Tibial nerve (tissue), 4 donors: ENCODE measurements around the gene BST1.

Experiments
- EP300 ChIP-seq, 2 donors: sonication (generic); formaldehyde crosslinking; IDR thresholded peaks; one replicate each; pipeline ENCODE4 v1.6.1; 2017; ENCODE audit warnings: antibody characterized with exemption in 2 of 2, mild to moderate bottlenecking in 1 of 2
- POLR2A ChIP-seq, 2 donors: fragments of 450-650 bp; IDR thresholded peaks; one replicate each; pipeline ENCODE4 v1.6.1; 2017; ENCODE audit warnings: antibody characterized with exemption in 2 of 2, mild to moderate bottlenecking in 2 of 2, moderate library complexity in 2 of 2
- TF ChIP-seq, protein P1 (sequence below), 5 experiments: fragments of 200-600 bp in 3 of 5; fragments of 450-650 bp in 2 of 5; sonication (generic) in 3 of 5; IDR thresholded peaks; one replicate each; pipeline ENCODE4 v1.5.1; 2016 to 2019; ENCODE audit warnings: antibody characterized with exemption in 5 of 5, mild to moderate bottlenecking in 3 of 5, moderate library complexity in 2 of 5

DNA sequence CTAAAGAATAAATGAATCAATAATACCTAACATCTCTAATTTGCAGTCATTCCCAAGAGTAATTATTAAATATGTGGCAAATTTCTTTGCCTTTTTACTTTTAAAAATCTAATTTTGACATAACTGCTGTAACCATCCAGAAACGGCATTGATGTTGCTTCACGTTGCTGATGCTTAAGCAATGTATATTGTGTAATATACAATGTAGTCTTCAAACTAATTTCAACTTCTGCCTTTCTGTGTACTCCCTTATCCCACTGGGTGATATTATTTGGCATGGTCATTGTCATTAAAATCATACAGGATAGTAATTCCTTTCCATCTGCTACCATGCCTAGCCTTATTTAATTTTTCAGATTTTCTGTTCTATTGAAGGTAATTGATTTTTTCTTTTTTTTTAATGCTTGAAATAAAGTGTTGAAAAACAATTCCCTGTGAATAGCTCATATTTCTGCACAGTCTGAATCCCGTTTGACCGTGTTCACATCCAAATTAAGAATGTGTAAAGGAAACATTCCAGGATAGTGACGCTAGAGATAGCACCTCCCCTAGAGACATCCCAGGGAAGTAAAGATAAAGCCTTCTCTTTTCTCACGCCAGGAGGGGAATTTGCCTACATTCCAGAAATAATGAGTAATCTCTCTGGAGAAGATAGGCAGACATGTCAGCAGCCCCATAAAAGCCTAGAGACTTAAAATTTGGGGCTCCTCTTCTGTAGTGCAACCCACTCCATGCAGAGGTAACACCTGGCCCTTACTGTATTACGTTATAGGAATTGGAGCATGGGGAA lies 12.7 kb upstream of the BST1 start:
- TF ChIP-seq, protein P1, sequence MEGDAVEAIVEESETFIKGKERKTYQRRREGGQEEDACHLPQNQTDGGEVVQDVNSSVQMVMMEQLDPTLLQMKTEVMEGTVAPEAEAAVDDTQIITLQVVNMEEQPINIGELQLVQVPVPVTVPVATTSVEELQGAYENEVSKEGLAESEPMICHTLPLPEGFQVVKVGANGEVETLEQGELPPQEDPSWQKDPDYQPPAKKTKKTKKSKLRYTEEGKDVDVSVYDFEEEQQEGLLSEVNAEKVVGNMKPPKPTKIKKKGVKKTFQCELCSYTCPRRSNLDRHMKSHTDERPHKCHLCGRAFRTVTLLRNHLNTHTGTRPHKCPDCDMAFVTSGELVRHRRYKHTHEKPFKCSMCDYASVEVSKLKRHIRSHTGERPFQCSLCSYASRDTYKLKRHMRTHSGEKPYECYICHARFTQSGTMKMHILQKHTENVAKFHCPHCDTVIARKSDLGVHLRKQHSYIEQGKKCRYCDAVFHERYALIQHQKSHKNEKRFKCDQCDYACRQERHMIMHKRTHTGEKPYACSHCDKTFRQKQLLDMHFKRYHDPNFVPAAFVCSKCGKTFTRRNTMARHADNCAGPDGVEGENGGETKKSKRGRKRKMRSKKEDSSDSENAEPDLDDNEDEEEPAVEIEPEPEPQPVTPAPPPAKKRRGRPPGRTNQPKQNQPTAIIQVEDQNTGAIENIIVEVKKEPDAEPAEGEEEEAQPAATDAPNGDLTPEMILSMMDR (IDR thresholded peaks at IDR 0.05): no peak
- no peak for TF ChIP-seq POLR2A (IDR thresholded peaks at IDR 0.05)
- peak in 1 of 2 donors; percentile 16 for TF ChIP-seq EP300 (IDR thresholded peaks at IDR 0.05)
